Small intestine (tissue), 7 donors: ENCODE results near the gene DPP6. TPM values are rescaled to one million over a fixed set of nuclear protein-coding genes. Genes with fewer than 3 reads are reported as not detected.
"Not testable (repeated sequence)": the region's sequence is repeated elsewhere in the genome, so short reads cannot be mapped to it uniquely, and the experiment has no call there.

Experiments used
- DNase-seq, 2 donors: peaks; one replicate each; pipeline versions ENCODE4 v3.0.0 to v3.0.0-alpha.2; 2013
- FAIRE-seq: peaks from 2 replicates; lab custom pipeline; 2012; peaks lifted over from hg19 to GRCh38; lab: Jason Lieb, UNC
- H3K27ac ChIP-seq, 3 donors: one replicate each; pipeline ENCODE4 v1.5.1; 2013; ENCODE audit warnings: low read length in 2 of 3, mild to moderate bottlenecking in 2 of 3, control low read depth in 1 of 3, inconsistent platforms in 1 of 3, low read depth in 1 of 3, moderate library complexity in 1 of 3
- H3K27me3 ChIP-seq, 3 donors: one replicate each; pipeline ENCODE4 v1.6.1; 2013; ENCODE audit warnings: low read length in 3 of 3, inconsistent platforms in 1 of 3; ENCODE audit not compliant: control insufficient read depth in 3 of 3, insufficient read depth in 3 of 3
- H3K36me3 ChIP-seq, 3 donors: one replicate each; pipeline ENCODE4 v1.6.1; 2013; ENCODE audit warnings: low read length in 3 of 3, inconsistent platforms in 1 of 3, low read depth in 1 of 3, mild to moderate bottlenecking in 1 of 3, moderate library complexity in 1 of 3; ENCODE audit not compliant: control insufficient read depth in 3 of 3, insufficient read depth in 2 of 3
- H3K4me1 ChIP-seq, 3 donors: one replicate each; pipeline ENCODE4 v1.6.1; 2013; ENCODE audit warnings: low read length in 2 of 3, inconsistent platforms in 1 of 3, low read depth in 1 of 3, mild to moderate bottlenecking in 1 of 3, moderate library complexity in 1 of 3; ENCODE audit not compliant: control insufficient read depth in 3 of 3, insufficient read depth in 2 of 3
- H3K4me3 ChIP-seq, 3 donors: one replicate each; pipeline ENCODE4 v1.5.1; 2013; ENCODE audit warnings: low read length in 3 of 3, control low read depth in 1 of 3, inconsistent platforms in 1 of 3, low read depth in 1 of 3, mild to moderate bottlenecking in 1 of 3, moderate library complexity in 1 of 3
- H3K9me3 ChIP-seq, 2 donors: one replicate each; pipeline ENCODE4 v1.6.1; 2013; ENCODE audit warnings: low read depth in 1 of 2, low read length in 1 of 2; ENCODE audit not compliant: control insufficient read depth in 2 of 2, insufficient read depth in 1 of 2
- WGBS, 3 donors: extraction: QIAGEN DNeasy Blood & Tissue Kit; methylation state at CpG; one replicate each; pipeline ENCODE4 v1.1.7; 2013; 5-methylcytosine and 5-hydroxymethylcytosine counted together
- polyA plus RNA-seq, 4 donors: library from polyadenylated mRNA; stranded (reverse) in 3 of 4; unstranded in 1 of 4; fragments of 200-250 nt in 3 of 4; fragments of 120-200 nt in 1 of 4; gene quantifications; one replicate each; pipeline versions ENCODE4 v1.2.1 to v1.2.3, GENCODE V29; 2013
- donor health status: healthy with polysubstance abuse.
- donor health status: control.
- donor health status: control.
- donor health status: Bipolar disorder and iron deficiency.
- donor health status: healthy.

Gene DPP6
- polyA plus RNA-seq, 4 donors, result 0.80 to 1.8 TPM; not detected in 2

- WGBS, 3 donors, result 87 to 91% (median 90%) methylated on average over 10 of the region's 10 CpGs
- DNase-seq (no peak), FAIRE-seq (no peak)
- Histone ChIP-seq H3K9me3 (no peaks in the 10 kb centered on the region), H3K27me3 (no peaks in the 10 kb centered on the region), H3K36me3 (no peaks in the 10 kb centered on the region), H3K4me1 (no peaks in the 10 kb centered on the region), H3K27ac (no peak overlapping the region), H3K4me3 (no peak overlapping the region)
These were observed 623.4 kb downstream of the DPP6 start for GRCh38 chr7:154675560-154675959.

GRCh38 chr7:154676033-154676421 lies 623.8 kb downstream of the DPP6 start:
- H3K4me3 ChIP-seq, H3K4me1 ChIP-seq, H3K27ac ChIP-seq, DNase-seq, H3K9me3 ChIP-seq, FAIRE-seq, H3K27me3 ChIP-seq, H3K36me3 ChIP-seq: not testable (repeated sequence)
- WGBS, 3 donors, result 78 to 90% (median 81%) methylated on average over 9 to 11 of the region's 11 CpGs

GRCh38 chr7:154676422-154677073 lies 624.4 kb downstream of the DPP6 start:
- Histone ChIP-seq H3K4me1 (no peaks in the 10 kb centered on the region), H3K27me3 (no peaks in the 10 kb centered on the region), H3K36me3 (no peaks in the 10 kb centered on the region), H3K4me3 (no peak overlapping the region), H3K27ac (no peak overlapping the region), H3K9me3 (no peaks in the 10 kb centered on the region)
- peak in 1 of 2 donors; percentile 28 for DNase-seq
- no peak for FAIRE-seq
- 45 to 62% (median 61%) methylated on average over 10 of the region's 10 CpGs for WGBS, 3 donors

- 86 to 90% (median 89%) methylated on average over 12 of the region's 12 CpGs for WGBS, 3 donors
- H3K9me3 ChIP-seq, result no peaks in the 10 kb centered on the region
- no peaks in the 10 kb centered on the region for H3K4me1 ChIP-seq
- FAIRE-seq (no peak), DNase-seq (no peak)
- no peak overlapping the region for H3K27ac ChIP-seq
- no peaks in the 10 kb centered on the region for H3K36me3 ChIP-seq
- no peak overlapping the region for H3K4me3 ChIP-seq
- no peaks in the 10 kb centered on the region for H3K27me3 ChIP-seq
These were observed 625.3 kb downstream of the DPP6 start for GRCh38 chr7:154677454-154677853.

GRCh38 chr7:154678001-154678550 lies 625.9 kb downstream of the DPP6 start:
- not testable (repeated sequence) for H3K9me3 ChIP-seq, H3K27me3 ChIP-seq, H3K4me1 ChIP-seq, H3K4me3 ChIP-seq, DNase-seq, H3K27ac ChIP-seq, FAIRE-seq, H3K36me3 ChIP-seq
- WGBS, 3 donors, result 85 to 86% (median 85%) methylated on average over 18 of the region's 18 CpGs

- Histone ChIP-seq H3K27ac (no peak overlapping the region), H3K36me3 (no peaks in the 10 kb centered on the region), H3K27me3 (no peaks in the 10 kb centered on the region), H3K9me3 (no peaks in the 10 kb centered on the region), H3K4me1 (no peaks in the 10 kb centered on the region), H3K4me3 (no peak overlapping the region)
- no peak for FAIRE-seq
- WGBS, 3 donors, result 82 to 90% (median 83%) methylated on average over 8 of the region's 8 CpGs
- no peak for DNase-seq
These were observed 627.3 kb downstream of the DPP6 start for GRCh38 chr7:154679379-154680053.

- Histone ChIP-seq H3K27me3 (no peaks in the 10 kb centered on the region), H3K4me1 (no peaks in the 10 kb centered on the region), H3K27ac (no peak overlapping the region), H3K9me3 (no peaks in the 10 kb centered on the region), H3K4me3 (no peak overlapping the region), H3K36me3 (no peaks in the 10 kb centered on the region)
- 74 to 88% (median 84%) methylated on average over 18 of the region's 18 CpGs for WGBS, 3 donors
- no peak for FAIRE-seq
- DNase-seq, result no peak
These were observed 628.9 kb downstream of the DPP6 start for GRCh38 chr7:154680894-154681659.

GRCh38 chr7:154682003-154682402 lies 629.8 kb downstream of the DPP6 start:
- H3K4me3 ChIP-seq, result no peak overlapping the region
- H3K9me3 ChIP-seq, result no peaks in the 10 kb centered on the region
- FAIRE-seq (no peak), DNase-seq (no peak)
- no peak overlapping the region for H3K27ac ChIP-seq
- H3K27me3 ChIP-seq, result no peaks in the 10 kb centered on the region
- H3K36me3 ChIP-seq, result no peaks in the 10 kb centered on the region
- WGBS, 3 donors, result 60 to 79% (median 61%) methylated on average over 5 of the region's 5 CpGs
- H3K4me1 ChIP-seq, result no peaks in the 10 kb centered on the region
